Neuronal stem cell (in vitro differentiated cells): ENCODE results near the gene LCMT1.
"Not testable (repeated sequence)": the region's sequence is repeated elsewhere in the genome, so short reads cannot be mapped to it uniquely, and the experiment has no call there.

Source experiments
- DNase-seq: peaks from one replicate; pipeline ENCODE4 v3.0.0-alpha.2; 2013; ENCODE audit warnings: low spot score
- H2AFZ ChIP-seq: one replicate; pipeline ENCODE4 v1.6.1; 2013; ENCODE audit warnings: mild to moderate bottlenecking, low read length, inconsistent platforms
- H2AK5ac ChIP-seq: 2 replicates; pipeline ENCODE4 v1.6.1; 2013; ENCODE audit warnings: low read depth, mild to moderate bottlenecking, inconsistent platforms, low read length, moderate library complexity, mixed read lengths
- H2BK120ac ChIP-seq: 2 replicates; pipeline ENCODE4 v1.6.1; 2013; ENCODE audit warnings: low read depth, mild to moderate bottlenecking, inconsistent platforms, low read length, moderate library complexity, mixed read lengths
- H2BK12ac ChIP-seq: one replicate; pipeline ENCODE4 v1.6.1; 2013; ENCODE audit warnings: low read length, inconsistent platforms
- H2BK15ac ChIP-seq: 2 replicates; pipeline ENCODE4 v1.6.1; 2013; ENCODE audit warnings: mild to moderate bottlenecking, low read length, inconsistent platforms, mixed read lengths
- H2BK5ac ChIP-seq: one replicate; pipeline ENCODE4 v1.6.1; 2013; ENCODE audit warnings: inconsistent platforms, mild to moderate bottlenecking, low read length, moderate library complexity
- H3K14ac ChIP-seq: one replicate; pipeline ENCODE4 v1.6.1; 2013; ENCODE audit warnings: low read length, inconsistent platforms
- H3K18ac ChIP-seq: 2 replicates; pipeline ENCODE4 v1.6.1; 2013; ENCODE audit warnings: low read length, inconsistent platforms
- H3K23ac ChIP-seq: 2 replicates; pipeline ENCODE4 v1.6.1; 2013; ENCODE audit warnings: low read depth, mild to moderate bottlenecking, mixed read lengths, low read length, inconsistent platforms; ENCODE audit not compliant: poor library complexity
- H3K27ac ChIP-seq: replicated peaks from 3 replicates; pipeline ENCODE4 v1.5.1; 2013; ENCODE audit warnings: low read length, inconsistent platforms
- H3K27me3 ChIP-seq, 3 experiments: 2 replicates each; pipeline ENCODE4 v1.6.1; 2013; ENCODE audit warnings: low read length in 3 of 3, mild to moderate bottlenecking in 2 of 3, inconsistent platforms in 1 of 3, low read depth in 1 of 3, mixed read lengths in 1 of 3, moderate library complexity in 1 of 3; ENCODE audit not compliant: control insufficient read depth in 3 of 3, insufficient read depth in 3 of 3
- H3K36me3 ChIP-seq, 2 donors: replicated peaks in 1 of 2; 2 replicates each; pipeline ENCODE4 v1.6.1; 2013; ENCODE audit warnings: low read length in 2 of 2; ENCODE audit not compliant: control insufficient read depth in 2 of 2, insufficient read depth in 2 of 2
- H3K4ac ChIP-seq: 2 replicates; pipeline ENCODE4 v1.6.1; 2013; ENCODE audit warnings: inconsistent platforms, mild to moderate bottlenecking, low read length, moderate library complexity
- H3K4me1 ChIP-seq, 2 donors: 1 replicate in 1 of 2; 2 replicates in 1 of 2; pipeline ENCODE4 v1.6.1; 2013; ENCODE audit warnings: low read length in 2 of 2, low read depth in 1 of 2; ENCODE audit not compliant: control insufficient read depth in 2 of 2, insufficient read depth in 1 of 2
- H3K4me2 ChIP-seq: one replicate; pipeline ENCODE4 v1.6.1; 2013; ENCODE audit warnings: mild to moderate bottlenecking, low read length, inconsistent platforms; ENCODE audit not compliant: insufficient read depth, poor library complexity, severe bottlenecking
- H3K4me3 ChIP-seq, 2 donors: 2 replicates each; pipeline ENCODE4 v1.5.1; 2013; ENCODE audit warnings: low read length in 2 of 2, mild to moderate bottlenecking in 2 of 2, inconsistent platforms in 1 of 2, moderate library complexity in 1 of 2
- H3K79me1 ChIP-seq: one replicate; pipeline ENCODE4 v1.6.1; 2013; ENCODE audit warnings: low read depth, mild to moderate bottlenecking, inconsistent platforms, low read length, moderate library complexity
- H3K9ac ChIP-seq: one replicate; pipeline ENCODE4 v1.6.1; 2013; ENCODE audit warnings: mild to moderate bottlenecking, low read depth, low read length, inconsistent platforms; ENCODE audit not compliant: poor library complexity
- H3K9me3 ChIP-seq, 2 donors: replicated peaks in 1 of 2; 2 replicates each; pipeline versions ENCODE3 to v1.6.1; 2013; ENCODE audit warnings: low read length in 2 of 2, mild to moderate bottlenecking in 2 of 2, inconsistent platforms in 1 of 2, low read depth in 1 of 2, mixed read lengths in 1 of 2, moderate library complexity in 1 of 2; ENCODE audit not compliant: control insufficient read depth in 2 of 2, insufficient read depth in 1 of 2
- H4K8ac ChIP-seq: one replicate; pipeline ENCODE4 v1.6.1; 2013; ENCODE audit warnings: low read depth, mild to moderate bottlenecking, inconsistent platforms, low read length, moderate library complexity
- H4K91ac ChIP-seq: one replicate; pipeline ENCODE4 v1.6.1; 2013; ENCODE audit warnings: low read length, low read depth, mild to moderate bottlenecking, inconsistent platforms; ENCODE audit not compliant: poor library complexity
- WGBS, 2 donors: extraction: QIAGEN DNeasy Blood & Tissue Kit; methylation state at CpG; one replicate each; pipeline ENCODE4 v1.1.7; 2013; ENCODE audit warnings: missing lambda C conversion rate in 2 of 2, mixed read lengths in 1 of 2; ENCODE audit not compliant: insufficient read length in 2 of 2, insufficient replicate concordance in 1 of 2; ENCODE audit errors: extremely low coverage in 2 of 2; 5-methylcytosine and 5-hydroxymethylcytosine counted together

LCMT1 gene

DNA sequence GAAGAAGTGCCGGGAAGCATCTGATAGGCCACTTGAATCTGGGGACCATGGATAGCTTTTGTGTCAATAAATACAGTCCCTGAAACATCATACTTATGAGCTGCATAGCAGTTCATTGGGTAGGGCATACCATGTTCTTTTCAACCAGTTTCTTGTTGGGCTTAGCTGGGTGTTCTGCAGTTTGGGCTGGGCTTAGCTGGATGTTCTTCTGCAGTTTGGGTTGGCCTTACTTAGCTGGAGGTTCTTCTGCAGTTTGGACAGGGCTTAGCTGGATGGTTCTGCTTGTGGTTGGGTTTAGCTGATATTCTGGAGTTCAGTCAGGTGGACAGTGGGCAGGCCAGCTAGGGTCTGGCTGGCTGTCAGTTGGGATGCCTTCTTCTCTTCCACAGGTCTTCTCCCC lies 52.1 kb downstream of the LCMT1 start:
- Histone ChIP-seq H3K14ac (no peak overlapping the region), H3K9me3 (no peaks in the 10 kb centered on the region), H2BK120ac (no peak overlapping the region), H3K9ac (no peak overlapping the region), H2BK15ac (no peak overlapping the region), H3K4me1 (no peaks in the 10 kb centered on the region), H3K23ac (peak overlapping the region; percentile 18), H3K4me3 (no peak overlapping the region), H3K27me3 (no peaks in the 10 kb centered on the region), H2BK12ac (no peak overlapping the region), H4K91ac (no peak overlapping the region), H3K27ac (no peak overlapping the region), H3K4me2 (no peak overlapping the region), H2BK5ac (no peak overlapping the region), H3K36me3 (peaks cover 25 to 88% of the 10 kb centered on the region in 2 donors), H3K79me1 (no peaks in the 10 kb centered on the region), H3K4ac (no peak overlapping the region), H2AK5ac (no peak overlapping the region), H4K8ac (no peak overlapping the region), H2AFZ (no peak overlapping the region), H3K18ac (no peak overlapping the region)
- no CpG with 5 or more reads among the region's 1 CpG for WGBS, 2 donors
- no peak for DNase-seq

DNA sequence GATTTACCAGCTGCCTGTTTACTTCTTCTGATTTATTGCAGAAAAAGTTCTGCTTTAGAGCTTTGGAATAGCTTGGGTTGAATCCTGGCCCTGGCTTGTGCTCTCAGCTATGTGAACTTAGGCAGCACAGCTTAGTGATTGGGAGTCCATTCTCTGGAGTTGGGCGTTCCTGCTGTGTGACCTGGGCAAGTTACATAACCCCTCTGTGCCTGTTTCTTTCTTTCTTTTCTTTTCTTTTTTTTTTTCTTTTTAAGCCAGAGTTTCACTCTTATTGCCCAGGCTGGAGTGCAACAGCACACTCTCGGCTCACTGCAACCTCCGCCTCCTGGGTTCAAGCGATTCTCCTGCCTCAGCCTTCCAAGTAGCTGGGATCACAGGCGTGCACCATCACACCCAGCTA lies 53.7 kb downstream of the LCMT1 start:
- no peak overlapping the region for H4K8ac ChIP-seq
- H3K4me3 ChIP-seq = no peak overlapping the region
- H2AK5ac ChIP-seq = no peak overlapping the region
- no peak for DNase-seq
- no peak overlapping the region for H3K23ac ChIP-seq
- no peak overlapping the region for H2BK120ac ChIP-seq
- H3K9me3 ChIP-seq = no peaks in the 10 kb centered on the region
- no peak overlapping the region for H2BK15ac ChIP-seq
- no CpG with 5 or more reads among the region's 5 CpGs for WGBS, 2 donors
- no peaks in the 10 kb centered on the region for H3K4me1 ChIP-seq
- peaks cover 30 to 92% of the 10 kb centered on the region in 2 donors for H3K36me3 ChIP-seq
- no peak overlapping the region for H4K91ac ChIP-seq
- H2AFZ ChIP-seq = no peak overlapping the region
- no peak overlapping the region for H3K14ac ChIP-seq
- no peak overlapping the region for H3K18ac ChIP-seq
- no peak overlapping the region for H3K4ac ChIP-seq
- H3K27me3 ChIP-seq = no peaks in the 10 kb centered on the region
- no peak overlapping the region for H2BK5ac ChIP-seq
- no peak overlapping the region for H3K9ac ChIP-seq
- H3K79me1 ChIP-seq = no peaks in the 10 kb centered on the region
- H2BK12ac ChIP-seq = no peak overlapping the region
- no peak overlapping the region for H3K27ac ChIP-seq
- H3K4me2 ChIP-seq = no peak overlapping the region

DNA sequence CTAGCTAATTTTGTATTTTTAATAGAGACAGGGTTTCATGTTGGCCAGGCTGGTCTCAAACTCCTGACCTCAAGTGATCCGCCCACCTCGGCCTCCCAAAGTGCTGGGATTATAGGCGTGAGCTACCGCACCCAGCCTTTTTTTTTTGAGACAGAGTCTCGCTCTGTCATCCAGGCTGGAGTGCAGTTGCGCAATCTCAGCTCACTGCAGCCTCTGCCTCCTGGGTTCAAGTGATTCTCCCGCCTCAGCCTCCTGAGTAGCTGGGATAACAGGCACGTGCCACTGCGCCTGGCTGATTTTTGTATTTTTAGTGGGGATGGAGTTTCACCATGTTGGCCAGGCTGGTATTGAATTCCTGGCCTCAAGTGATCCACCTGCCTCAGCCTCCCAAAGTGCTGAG lies 56.4 kb downstream of the LCMT1 start:
- not testable (repeated sequence) for H2BK5ac ChIP-seq, H2BK15ac ChIP-seq, H3K18ac ChIP-seq, H3K79me1 ChIP-seq, DNase-seq, H3K14ac ChIP-seq, H3K4me2 ChIP-seq, H2AFZ ChIP-seq, H3K4ac ChIP-seq, H3K27ac ChIP-seq, H3K4me1 ChIP-seq, H3K23ac ChIP-seq, H2BK120ac ChIP-seq, H3K9ac ChIP-seq, H3K27me3 ChIP-seq, H2BK12ac ChIP-seq, H3K4me3 ChIP-seq, H2AK5ac ChIP-seq, H3K9me3 ChIP-seq, H4K8ac ChIP-seq, H4K91ac ChIP-seq
- WGBS, 2 donors = no CpG with 5 or more reads among the region's 9 CpGs
- peaks cover 33 to 92% of the 10 kb centered on the region in 2 donors for H3K36me3 ChIP-seq

DNA sequence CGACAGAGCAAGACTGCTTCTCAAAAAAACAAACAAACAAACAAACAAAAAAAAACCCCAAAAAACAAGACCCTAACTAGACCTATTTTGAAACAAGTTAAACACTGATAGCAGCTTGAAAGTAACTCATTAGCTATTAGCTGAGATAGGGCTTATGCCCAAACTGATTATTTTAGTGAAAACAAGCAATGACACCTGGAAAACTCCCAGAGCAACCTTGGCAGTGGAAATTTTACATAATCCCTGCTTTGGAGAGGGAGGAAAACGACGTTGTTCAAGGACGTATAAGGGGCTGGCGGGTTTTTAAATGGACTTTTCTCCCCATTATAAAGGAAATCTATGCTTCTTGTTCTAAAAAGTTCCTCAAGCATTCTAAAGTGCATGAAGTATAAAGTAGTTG lies 59.8 kb downstream of the LCMT1 start:
- Histone ChIP-seq H3K18ac (no peak overlapping the region), H3K14ac (no peak overlapping the region), H3K36me3 (peaks cover 22 to 80% of the 10 kb centered on the region in 2 donors), H2BK15ac (no peak overlapping the region), H3K23ac (no peak overlapping the region), H3K27ac (no peak overlapping the region), H3K79me1 (no peaks in the 10 kb centered on the region), H2BK120ac (no peak overlapping the region), H3K27me3 (no peaks in the 10 kb centered on the region), H3K4me3 (no peak overlapping the region), H3K9ac (no peak overlapping the region), H4K8ac (no peak overlapping the region), H3K4me1 (no peaks in the 10 kb centered on the region), H2BK5ac (no peak overlapping the region), H3K4ac (no peak overlapping the region), H4K91ac (no peak overlapping the region), H3K9me3 (no peaks in the 10 kb centered on the region), H3K4me2 (no peak overlapping the region), H2BK12ac (no peak overlapping the region), H2AK5ac (no peak overlapping the region), H2AFZ (no peak overlapping the region)
- DNase-seq = no peak
- WGBS, 2 donors = no CpG with 5 or more reads among the region's 5 CpGs
